HL-60/S4 treated with retinoic acid at 250 ng/mL for 4 days and 3 days (cell line): ENCODE measurements around the gene CPSF4.

Experiments
- in situ Hi-C: fragments of 300-500 bp; cut with MboI; formaldehyde crosslinking; loops from 2 replicates; pipeline ENCODE4 v1.7.0; 2022; ENCODE audit warnings: low sequenced_read_pairs

CPSF4 gene

GRCh38 chr7:99438573-99439480 lies at the start of gene CPSF4, which contains the start of gene PTCD1:
CPSF4 (plus strand) TSS chr7:99438943; CDS start chr7:99439083, 140 bp downstream.
PTCD1 (minus strand) TSS chr7:99438798; CDS start chr7:99435242, 3,556 bp downstream.
- in situ Hi-C loops, result no loop called here

GRCh38 chr7:99389772-99390171 lies 49.0 kb upstream of the CPSF4 start:
- in situ Hi-C loops, result no loop called here

DNA sequence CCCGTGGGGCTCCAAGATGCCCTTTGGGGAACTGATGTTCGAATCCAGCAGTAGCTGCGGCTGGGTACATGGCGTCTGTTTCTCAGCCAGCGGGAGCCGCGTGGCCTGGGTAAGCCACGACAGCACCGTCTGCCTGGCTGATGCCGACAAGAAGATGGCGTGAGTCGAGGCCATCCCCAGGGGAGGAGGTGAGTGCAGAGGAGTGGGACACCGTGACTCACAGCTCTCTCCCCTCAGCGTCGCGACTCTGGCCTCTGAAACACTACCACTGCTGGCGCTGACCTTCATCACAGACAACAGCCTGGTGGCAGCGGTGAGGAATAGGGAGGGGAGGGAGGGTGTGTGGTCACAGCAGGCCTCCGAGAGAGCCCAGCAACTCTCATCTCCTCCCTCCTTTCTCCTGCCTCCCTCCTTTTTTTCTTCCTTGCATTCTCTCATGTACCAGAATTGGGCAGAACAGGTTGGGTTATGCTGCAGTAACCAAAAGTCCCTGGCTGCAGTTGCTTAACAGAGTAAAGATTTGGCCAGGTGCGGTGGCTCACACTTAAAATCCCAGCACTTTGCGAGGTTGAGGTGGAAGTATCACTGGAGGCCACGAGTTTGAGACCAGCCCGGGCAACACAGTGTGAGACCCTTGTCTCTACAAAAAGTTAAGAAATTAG lies 47.7 kb upstream of the CPSF4 start:
- in situ Hi-C loops, result no loop called here

GRCh38 chr7:99392046-99392445 lies 46.7 kb upstream of the CPSF4 start:
- in situ Hi-C loops, result no loop called here

GRCh38 chr7:99392659-99393354 lies 45.9 kb upstream of the CPSF4 start:
- in situ Hi-C loops, result no loop called here

- in situ Hi-C loops, result no loop called here
Measured at GRCh38 chr7:99393355-99394187, 45.2 kb upstream of the CPSF4 start.

DNA sequence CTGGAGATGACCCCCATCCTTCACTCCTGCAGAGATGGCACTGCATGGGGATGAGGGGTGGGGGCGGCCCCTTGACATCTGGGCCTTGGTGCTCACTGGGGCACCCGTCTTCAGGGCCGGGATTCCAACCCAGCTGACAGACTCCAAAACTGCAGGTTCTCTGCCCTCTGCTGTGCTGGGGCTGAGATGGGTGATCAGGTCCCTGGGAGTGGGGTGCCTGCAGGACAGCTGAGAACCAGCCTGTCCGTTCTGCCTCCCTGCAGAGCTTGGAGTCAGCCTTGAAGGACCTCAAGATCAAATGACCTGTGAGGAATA lies 44.6 kb upstream of the CPSF4 start:
- in situ Hi-C loops, result no loop called here

DNA sequence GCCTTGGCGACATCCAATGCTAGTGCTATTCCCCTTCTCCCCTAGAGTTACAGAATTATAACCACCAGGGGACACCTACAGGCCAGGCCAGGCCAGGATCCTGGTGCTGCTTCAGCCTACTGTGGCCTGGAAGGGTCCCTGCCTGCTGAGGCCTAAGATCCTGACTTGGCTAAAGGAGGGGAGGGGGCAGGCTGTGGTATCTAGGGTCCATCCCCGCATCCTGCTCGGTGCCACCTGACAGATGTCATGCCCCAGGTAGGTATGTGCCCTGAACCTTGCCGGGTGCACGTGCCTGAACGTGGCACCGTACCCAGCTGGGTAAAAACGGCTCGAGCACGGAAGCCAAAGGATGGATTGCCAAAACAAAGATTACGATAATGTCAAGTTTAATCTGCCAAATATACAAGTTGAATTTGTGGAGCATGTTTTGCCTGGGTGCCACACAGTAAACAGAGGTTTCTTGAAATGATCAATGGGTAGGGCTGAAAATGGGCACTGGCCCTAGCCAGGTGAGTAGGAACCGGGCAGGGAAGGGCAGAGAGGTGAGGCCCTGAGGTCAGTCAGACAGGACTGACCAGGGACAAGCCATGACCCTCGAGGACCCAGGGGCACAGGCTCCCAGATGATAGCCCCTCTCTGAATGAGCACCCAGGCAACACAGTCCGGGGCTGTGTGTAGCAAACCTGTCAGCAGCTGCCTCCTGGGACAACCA lies 43.0 kb upstream of the CPSF4 start:
- in situ Hi-C loops, result no loop called here

DNA sequence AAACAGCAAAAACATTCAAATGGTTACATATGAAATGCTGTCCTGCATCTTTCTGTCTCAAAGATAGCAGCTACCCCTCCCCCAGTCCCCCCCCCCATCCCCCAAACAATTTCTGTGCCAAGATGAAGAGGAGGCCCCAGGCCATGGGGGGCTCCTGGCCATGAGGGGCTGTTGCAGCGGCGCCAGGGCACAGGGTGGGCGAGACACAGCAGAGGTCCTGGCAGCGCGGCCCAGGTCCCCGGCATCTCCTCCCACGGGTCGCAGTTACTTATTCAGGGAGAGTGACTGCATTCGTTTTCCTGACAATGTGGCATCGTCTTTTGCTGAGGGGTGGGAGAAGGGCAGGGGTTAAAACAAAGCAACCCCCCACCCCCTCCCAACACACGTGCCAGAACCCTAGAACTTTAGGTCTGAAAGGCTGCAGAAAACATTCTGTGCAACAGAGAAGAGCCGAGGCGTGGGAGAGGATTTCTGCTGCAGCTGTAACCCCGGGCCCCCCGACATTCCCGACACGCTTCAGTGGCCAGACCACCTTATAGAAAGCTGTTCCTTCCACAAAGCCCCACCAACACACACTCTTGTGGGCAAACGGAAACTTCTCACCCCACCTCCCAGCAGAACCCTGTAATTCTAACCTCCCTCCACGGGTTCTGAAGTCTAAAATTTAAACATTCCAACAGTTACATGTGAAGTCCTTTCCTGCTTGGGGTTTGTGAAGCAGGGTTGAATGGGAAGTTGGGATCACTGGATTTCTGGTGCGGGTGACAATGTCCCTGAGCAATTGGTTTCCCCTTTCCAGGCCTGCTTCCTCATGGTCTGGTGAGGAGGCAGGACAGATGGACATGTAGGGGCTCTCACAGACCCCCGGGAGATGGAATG lies 42.1 kb upstream of the CPSF4 start:
- in situ Hi-C loops, result no loop called here

- in situ Hi-C loops, result no loop called here
Measured at GRCh38 chr7:99397297-99397983, 41.3 kb upstream of the CPSF4 start.

- in situ Hi-C loops, result no loop called here
Measured at GRCh38 chr7:99398891-99399445, 39.8 kb upstream of the CPSF4 start.

GRCh38 chr7:99399597-99399996 lies 39.1 kb upstream of the CPSF4 start:
- in situ Hi-C loops, result no loop called here

DNA sequence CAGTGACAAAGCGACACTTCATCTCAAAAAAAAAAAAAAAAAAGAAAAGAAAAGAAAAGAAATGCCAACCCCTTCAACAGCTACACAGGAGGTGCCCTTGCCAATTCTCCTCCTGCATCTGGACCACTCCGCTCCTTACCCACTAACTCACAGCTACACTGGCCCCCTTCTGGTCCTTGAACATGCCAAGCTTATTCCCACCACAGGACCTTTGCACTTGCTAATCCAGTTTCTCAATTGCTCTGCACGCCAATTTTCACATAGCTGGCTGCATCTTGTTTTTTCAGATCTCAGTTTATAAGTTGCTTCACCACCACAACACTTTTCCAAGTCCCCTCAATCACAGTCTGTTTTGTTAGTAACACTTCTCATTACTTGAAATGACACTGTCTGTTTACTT lies 35.9 kb upstream of the CPSF4 start:
- in situ Hi-C loops, result no loop called here

DNA sequence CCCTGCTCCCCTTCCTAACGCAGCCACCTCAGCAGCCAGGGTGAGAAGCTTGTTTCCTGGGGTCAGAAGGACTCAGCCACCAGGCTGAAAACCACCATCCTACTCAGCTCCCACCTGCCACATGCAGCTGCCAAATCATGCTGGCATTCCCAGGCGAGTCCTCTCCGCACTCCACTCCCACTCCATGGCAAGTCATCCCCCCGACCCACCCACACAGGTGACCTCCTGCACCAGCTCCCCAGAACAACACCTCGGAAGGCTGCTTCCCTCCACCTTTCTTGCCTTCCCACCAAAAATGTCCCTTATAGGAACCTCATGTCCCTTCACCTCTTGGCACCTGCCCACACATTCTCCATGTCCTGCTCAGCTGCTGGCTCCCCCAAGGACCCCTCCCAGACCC lies 35.0 kb upstream of the CPSF4 start:
- in situ Hi-C loops, result no loop called here

- in situ Hi-C loops, result no loop called here
Measured at GRCh38 chr7:99404235-99404976, 34.3 kb upstream of the CPSF4 start.

DNA sequence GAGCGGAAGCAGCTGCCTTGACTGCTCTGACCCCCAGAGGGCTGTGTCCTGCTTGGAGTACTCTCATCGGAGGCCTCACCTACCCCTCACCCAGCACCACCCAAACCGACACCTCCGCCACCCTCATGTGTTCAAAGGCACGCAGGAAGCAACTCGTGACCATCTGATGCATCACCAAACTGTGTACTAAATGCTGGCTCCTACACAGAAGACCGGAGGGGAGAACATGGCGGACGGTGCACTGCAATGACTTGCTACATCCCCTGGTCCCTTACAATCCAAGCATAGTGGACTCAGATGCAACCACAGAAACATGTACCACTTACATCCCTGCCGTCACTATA lies 33.8 kb upstream of the CPSF4 start:
- in situ Hi-C loops, result no loop called here

GRCh38 chr7:99406557-99406956 lies 32.2 kb upstream of the CPSF4 start:
- in situ Hi-C loops, result no loop called here

- in situ Hi-C loops, result no loop called here
Measured at GRCh38 chr7:99407872-99408378, 30.8 kb upstream of the CPSF4 start.
